VCaP (cell line): Measurements from ENCODE around the gene ADIPOR2.
"Not testable (repeated sequence)": the region's sequence is repeated elsewhere in the genome, so short reads cannot be mapped to it uniquely, and the experiment has no call there.

Experiments
- H3K27ac ChIP-seq: fragments of 450-650 bp; 2 replicates; pipeline ENCODE4 v1.5.1; 2017
- CTCF ChIP-seq: fragments of 450-650 bp; conservative IDR thresholded peaks from 2 replicates; pipeline ENCODE4 v1.5.1; 2017; ENCODE audit warnings: mild to moderate bottlenecking, moderate library complexity

Gene ADIPOR2

GRCh38 chr12:1688086-1688710 is 2.7 kb upstream of the ADIPOR2 start:
- TF ChIP-seq CTCF, result no peak
- no peak overlapping the region for H3K27ac ChIP-seq

GRCh38 chr12:1691123-1692007 is 495 bp downstream of the ADIPOR2 start:
- H3K27ac ChIP-seq, result peak overlapping the region; percentile 94
- TF ChIP-seq CTCF, result no peak; the same call in 1 of the 2 replicates

GRCh38 chr12:1692226-1692625 is 1.4 kb downstream of the ADIPOR2 start:
- no peak for TF ChIP-seq CTCF
- peak overlapping the region; percentile 94 for H3K27ac ChIP-seq

- peak overlapping the region; percentile 94 for H3K27ac ChIP-seq
- TF ChIP-seq CTCF, result no peak
These were observed 2.2 kb downstream of the ADIPOR2 start for GRCh38 chr12:1692895-1693610.

- not testable (repeated sequence) for H3K27ac ChIP-seq
These were observed 4.2 kb downstream of the ADIPOR2 start for GRCh38 chr12:1695097-1695496.

DNA sequence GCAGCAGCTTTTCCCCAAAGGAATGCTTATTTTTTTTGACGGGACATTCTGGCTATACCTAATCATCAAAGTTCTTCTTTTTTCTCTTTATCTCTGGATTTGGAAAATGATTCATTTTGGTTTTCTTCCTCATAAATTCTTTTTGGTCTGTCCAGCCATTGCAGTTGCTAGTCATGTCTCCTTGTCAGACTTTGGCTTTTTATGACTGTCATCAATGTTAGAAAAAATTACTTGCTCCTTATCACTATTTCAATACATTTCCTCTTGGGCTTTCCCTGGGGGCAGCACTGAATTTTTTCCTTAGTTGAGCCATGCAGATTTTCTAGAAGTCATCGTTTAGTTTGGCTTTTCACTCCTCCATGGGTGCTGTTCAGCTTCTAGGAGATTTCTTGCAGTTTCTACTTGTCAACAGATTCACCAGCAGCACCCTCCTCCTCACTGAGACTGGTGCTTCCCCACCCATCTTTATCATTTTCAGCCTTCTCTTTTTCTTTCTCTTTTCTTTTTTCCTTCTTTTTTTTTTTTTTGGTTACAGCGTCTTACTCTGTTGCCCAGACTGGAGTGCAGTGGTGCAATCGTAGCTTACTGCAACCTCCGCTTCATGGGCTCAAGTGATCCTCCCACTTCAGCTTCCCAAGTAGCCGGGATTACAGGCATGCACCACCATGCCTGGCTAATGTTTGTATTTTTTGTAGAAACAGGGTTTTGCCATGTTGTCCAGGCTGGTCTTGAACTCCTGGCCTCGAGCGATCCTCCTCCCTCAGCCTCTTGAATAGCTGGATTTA is 5.2 kb downstream of the ADIPOR2 start:
- no peak for TF ChIP-seq CTCF
- peak overlapping the region; percentile 7; the same call in 1 of the 2 replicates for H3K27ac ChIP-seq

DNA sequence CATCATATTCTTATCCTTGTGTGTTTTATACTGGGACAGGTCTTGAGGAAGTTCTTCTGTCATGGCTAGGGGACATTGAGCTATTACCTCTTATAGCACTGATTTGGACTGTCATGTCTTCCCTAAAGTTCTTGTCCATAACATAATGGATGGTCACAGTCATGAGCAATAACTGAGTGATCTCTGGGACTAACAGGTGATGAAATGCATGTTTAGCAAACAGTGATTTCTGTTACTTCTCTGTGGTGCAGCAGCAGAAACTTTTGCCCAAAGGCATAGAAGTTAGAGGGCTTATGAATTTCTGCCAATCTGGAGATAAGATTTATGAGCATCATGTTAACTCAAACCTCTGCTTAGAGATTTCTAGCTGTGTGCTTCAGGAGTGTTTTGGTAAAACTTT is 5.9 kb downstream of the ADIPOR2 start:
- peak overlapping the region; percentile 7; the same call in 1 of the 2 replicates for H3K27ac ChIP-seq
- TF ChIP-seq CTCF, result no peak
